Measurements from ENCODE around the gene CHRNA10.

GRCh38 chr11:3710485-3711259, 39.5 kb upstream of the CHRNA10 start:
- TF ChIP-seq CHD2 (IDR thresholded peaks at IDR 0.05; ENCODE audit: low read length, partially characterized antibody) (no peak), RAD21 (IDR thresholded peaks at IDR 0.05; ENCODE audit: low read length) (no peak), CTCF (IDR thresholded peaks at IDR 0.05) (no peak), NRF1 (IDR thresholded peaks at IDR 0.05; ENCODE audit: low read depth, low read length) (no peak), TAF1 (IDR thresholded peaks at IDR 0.05; ENCODE audit: borderline replicate concordance, low read depth, low read length) (no peak), GABPA (IDR thresholded peaks at IDR 0.05; ENCODE audit: low read depth) (no peak), JUND (IDR thresholded peaks at IDR 0.05) (no peak), USF2 (IDR thresholded peaks at IDR 0.05; ENCODE audit: borderline replicate concordance, low read depth, low read length) (no peak)

Measured in SK-N-SH (cell line).